AG09319 (cell line): ENCODE measurements around the gene PHOSPHO1.

Source experiments
- DNase-seq: peaks from one replicate; pipeline ENCODE4 v3.0.0-alpha.2; 2010; ENCODE audit warnings: low read depth; ENCODE audit errors: extremely low read depth
- TF ChIP-seq, protein P1 (sequence below): IDR thresholded peaks from 2 replicates; pipeline ENCODE4 v1.5.1; 2011; ENCODE audit warnings: low read depth, mild to moderate bottlenecking, inconsistent platforms, low read length, moderate library complexity

Gene PHOSPHO1

GRCh38 chr17:49252148-49252695 is 21.6 kb upstream of the PHOSPHO1 start:
- TF ChIP-seq, protein P1, sequence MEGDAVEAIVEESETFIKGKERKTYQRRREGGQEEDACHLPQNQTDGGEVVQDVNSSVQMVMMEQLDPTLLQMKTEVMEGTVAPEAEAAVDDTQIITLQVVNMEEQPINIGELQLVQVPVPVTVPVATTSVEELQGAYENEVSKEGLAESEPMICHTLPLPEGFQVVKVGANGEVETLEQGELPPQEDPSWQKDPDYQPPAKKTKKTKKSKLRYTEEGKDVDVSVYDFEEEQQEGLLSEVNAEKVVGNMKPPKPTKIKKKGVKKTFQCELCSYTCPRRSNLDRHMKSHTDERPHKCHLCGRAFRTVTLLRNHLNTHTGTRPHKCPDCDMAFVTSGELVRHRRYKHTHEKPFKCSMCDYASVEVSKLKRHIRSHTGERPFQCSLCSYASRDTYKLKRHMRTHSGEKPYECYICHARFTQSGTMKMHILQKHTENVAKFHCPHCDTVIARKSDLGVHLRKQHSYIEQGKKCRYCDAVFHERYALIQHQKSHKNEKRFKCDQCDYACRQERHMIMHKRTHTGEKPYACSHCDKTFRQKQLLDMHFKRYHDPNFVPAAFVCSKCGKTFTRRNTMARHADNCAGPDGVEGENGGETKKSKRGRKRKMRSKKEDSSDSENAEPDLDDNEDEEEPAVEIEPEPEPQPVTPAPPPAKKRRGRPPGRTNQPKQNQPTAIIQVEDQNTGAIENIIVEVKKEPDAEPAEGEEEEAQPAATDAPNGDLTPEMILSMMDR = no peak
- DNase-seq = no peak

DNA sequence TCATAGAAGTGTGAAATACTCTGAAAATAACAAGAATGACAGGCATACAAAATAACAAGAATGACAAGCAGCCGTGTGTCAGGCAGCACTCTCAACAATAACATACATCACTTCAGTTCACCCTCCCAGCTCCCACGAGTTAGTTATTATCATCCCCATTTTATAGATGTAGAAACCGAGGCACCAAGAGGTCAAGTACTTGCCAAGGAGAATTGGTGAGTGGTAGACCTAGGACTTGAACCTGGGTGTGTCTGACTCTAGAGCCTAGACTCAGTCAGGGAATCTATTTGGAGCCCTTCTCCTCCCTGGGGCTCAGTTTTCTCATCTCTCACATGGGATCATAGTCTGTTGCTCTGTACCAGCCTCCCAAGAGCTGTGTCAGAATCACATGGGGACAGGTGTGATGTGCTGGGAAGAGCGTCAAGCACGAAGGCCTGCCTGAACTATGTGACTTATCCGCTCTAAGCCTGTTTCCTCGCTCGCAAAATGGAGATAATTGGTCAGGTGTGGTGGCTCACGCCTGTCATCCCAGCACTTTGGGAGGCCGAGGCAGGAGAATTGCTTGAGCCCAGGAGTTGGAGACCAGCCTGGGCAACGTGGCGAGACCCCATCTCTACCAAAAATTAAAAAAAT is 19.4 kb upstream of the PHOSPHO1 start:
- no peak for DNase-seq
- TF ChIP-seq, protein P1 = no peak

DNA sequence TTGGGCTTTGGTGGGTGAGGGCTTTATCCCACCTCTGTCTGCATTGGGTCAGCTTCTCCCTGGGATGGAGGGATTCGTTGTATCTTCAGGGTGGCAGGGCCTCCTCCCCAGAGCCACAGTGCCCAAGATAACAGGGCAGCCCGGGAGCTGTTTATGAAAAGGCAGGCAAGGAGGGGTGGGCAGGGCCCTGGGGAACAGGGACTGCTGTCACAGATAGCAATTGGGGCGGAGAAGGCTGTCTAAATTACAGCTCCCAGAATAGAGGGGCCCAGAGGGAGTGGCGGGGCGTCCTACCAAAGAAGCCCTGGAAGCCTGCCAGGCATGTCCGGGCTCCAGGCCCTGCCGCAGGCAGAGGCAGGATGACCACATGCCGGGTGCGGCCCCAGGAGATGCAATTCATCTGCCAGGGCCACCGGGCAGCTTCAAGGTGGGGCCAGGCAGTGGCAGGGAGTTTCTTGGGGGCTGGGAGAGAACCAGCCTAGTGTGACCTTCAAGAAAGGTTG is 18.8 kb upstream of the PHOSPHO1 start:
- DNase-seq = no peak
- TF ChIP-seq, protein P1 = no peak

GRCh38 chr17:49247944-49248343 is 17.4 kb upstream of the PHOSPHO1 start:
- TF ChIP-seq, protein P1 = no peak
- no peak for DNase-seq

- DNase-seq = no peak
- TF ChIP-seq, protein P1 = no peak
Measured at GRCh38 chr17:49244839-49245238, 14.3 kb upstream of the PHOSPHO1 start.

GRCh38 chr17:49242813-49243212 is 12.2 kb upstream of the PHOSPHO1 start:
- DNase-seq = no peak
- TF ChIP-seq, protein P1 = no peak

DNA sequence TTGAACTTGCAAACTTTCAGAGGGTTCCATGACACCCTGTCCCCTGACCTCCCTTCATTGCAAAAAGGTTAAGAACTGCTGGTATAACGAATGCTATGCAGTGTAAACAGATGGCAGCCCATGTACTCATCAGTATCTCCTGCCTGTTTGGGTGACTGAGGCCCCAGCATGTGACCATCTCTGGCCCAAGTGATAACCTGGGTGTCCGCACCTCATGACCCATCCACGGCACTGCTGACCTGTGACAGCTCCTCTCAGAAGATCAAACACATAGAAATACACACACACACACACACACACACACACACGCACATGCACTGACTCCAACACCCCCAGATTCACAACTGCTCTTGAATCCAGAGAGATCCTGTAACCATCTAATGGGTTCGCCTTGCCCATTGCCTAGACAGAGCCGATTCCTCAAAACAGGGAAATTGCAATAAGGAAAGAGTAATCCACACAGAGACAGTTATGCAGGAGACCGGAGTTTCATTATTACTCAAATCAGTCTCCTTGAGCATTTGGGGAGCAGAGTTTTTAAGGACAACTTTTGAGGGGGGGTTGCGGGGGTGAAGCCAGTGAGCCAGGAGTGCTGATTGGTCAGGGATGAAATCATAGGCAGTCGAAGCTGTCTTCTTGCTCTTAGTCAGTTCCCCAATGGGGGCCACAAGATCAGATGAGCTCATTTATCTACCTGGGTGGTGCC is 11.3 kb upstream of the PHOSPHO1 start:
- TF ChIP-seq, protein P1 = no peak
- DNase-seq = no peak
